GM23248 (cell line): ENCODE data around the gene CGNL1. TPM values are rescaled to one million over a fixed set of nuclear protein-coding genes. Genes with fewer than 3 reads are reported as not detected.

Source experiments
- DNase-seq: peaks from one replicate; pipeline ENCODE4 v3.0.0-alpha.2; 2015
- H2AFZ ChIP-seq: fragments of 200-600 bp; sonication (generic); 2 replicates; pipeline ENCODE4 v1.6.1; 2016; ENCODE audit warnings: antibody characterized with exemption
- H3F3A ChIP-seq: fragments of 200-600 bp; sonication (generic); 2 replicates; pipeline ENCODE4 v1.6.1; 2016; ENCODE audit warnings: mild to moderate bottlenecking, antibody characterized with exemption, mixed run types; ENCODE audit not compliant: insufficient read depth
- H3K27ac ChIP-seq: fragments of 200-600 bp; sonication (generic); 2 replicates; pipeline ENCODE4 v1.5.1; 2016; ENCODE audit warnings: mild to moderate bottlenecking
- H3K27me3 ChIP-seq: fragments of 200-600 bp; sonication (generic); replicated peaks from 2 replicates; pipeline ENCODE4 v1.6.1; 2016; ENCODE audit warnings: mild to moderate bottlenecking; ENCODE audit not compliant: insufficient read depth
- H3K36me3 ChIP-seq: fragments of 200-600 bp; sonication (generic); 2 replicates; pipeline ENCODE4 v1.6.1; 2016; ENCODE audit warnings: low read depth, mild to moderate bottlenecking
- H3K4me1 ChIP-seq: fragments of 200-600 bp; sonication (generic); 2 replicates; pipeline ENCODE4 v1.6.1; 2016; ENCODE audit warnings: mild to moderate bottlenecking; ENCODE audit not compliant: insufficient read depth
- H3K4me2 ChIP-seq: fragments of 200-600 bp; sonication (generic); one replicate; pipeline ENCODE4 v1.6.1; 2016; ENCODE audit warnings: mild to moderate bottlenecking; ENCODE audit not compliant: unreplicated experiment
- H3K4me3 ChIP-seq: fragments of 200-600 bp; sonication (generic); 2 replicates; pipeline ENCODE4 v1.5.1; 2016; ENCODE audit warnings: mild to moderate bottlenecking
- H3K79me2 ChIP-seq: fragments of 200-600 bp; sonication (generic); 2 replicates; pipeline ENCODE4 v1.6.1; 2016; ENCODE audit warnings: mild to moderate bottlenecking; ENCODE audit not compliant: insufficient read depth
- H3K9ac ChIP-seq: fragments of 200-600 bp; sonication (generic); 2 replicates; pipeline ENCODE4 v1.6.1; 2016; ENCODE audit warnings: mild to moderate bottlenecking
- H3K9me2 ChIP-seq: fragments of 200-600 bp; sonication (generic); 2 replicates; pipeline ENCODE4 v1.6.1; 2016; ENCODE audit warnings: mixed run types, mild to moderate bottlenecking, moderate library complexity; ENCODE audit not compliant: insufficient read depth
- H3K9me3 ChIP-seq: fragments of 200-600 bp; sonication (generic); one replicate; pipeline ENCODE4 v1.6.1; 2017; ENCODE audit warnings: low read depth
- H4K20me1 ChIP-seq: fragments of 200-600 bp; sonication (generic); 2 replicates; pipeline ENCODE4 v1.6.0; 2016; ENCODE audit not compliant: insufficient read depth
- EZH2 ChIP-seq: fragments of 200-600 bp; sonication (generic); IDR thresholded peaks from 2 replicates; pipeline ENCODE4 v1.6.1; 2018; ENCODE audit warnings: antibody characterized with exemption, mild to moderate bottlenecking; ENCODE audit not compliant: insufficient read depth, poor library complexity, severe bottlenecking
- EZH2phosphoT487 ChIP-seq: fragments of 200-600 bp; sonication (generic); IDR thresholded peaks from 2 replicates; pipeline ENCODE4 v1.6.1; 2018; ENCODE audit warnings: antibody characterized with exemption, moderate library complexity, mild to moderate bottlenecking, low read depth; ENCODE audit not compliant: insufficient read depth
- WGBS, 2 experiments: methylation state at CpG; one replicate each; pipeline ENCODE4 v1.1.6; 2015 to 2017; ENCODE audit warnings: low lambda C conversion rate in 2 of 2, low coverage in 1 of 2; ENCODE audit errors: missing lambda C conversion rate in 2 of 2; 5-methylcytosine and 5-hydroxymethylcytosine counted together
- in situ Hi-C: fragments of 300-500 bp; cut with MboI; formaldehyde crosslinking; loops from 2 replicates; pipeline ENCODE4 v1.15.0; 2020
- polyA plus RNA-seq: library from polyadenylated mRNA; unstranded; fragments of >200 nt; fragmentation: Nextera tagmentation; extraction: Ambion mirVana; gene quantifications from 2 replicates; pipeline ENCODE4 v1.2.1, GENCODE V29; 2016
- total RNA-seq: library from RNA; depleted of rRNA; stranded (reverse); fragments of >200 nt; shearing (Covaris generic); gene quantifications from 2 replicates; pipeline ENCODE4 v1.2.3, GENCODE V29; 2014; rRNA removed

CGNL1 gene
- total RNA-seq (0.11 and 0.13 TPM in 2 replicates), polyA plus RNA-seq (0.04 and 0.11 TPM in 2 replicates)

GRCh38 chr15:57375827-57376695 lies at the start of gene CGNL1:
Gene CGNL1 (plus strand): TSS chr15:57376505. CDS start chr15:57438000, 61,495 bp downstream.
- no peaks in the 10 kb centered on the region for H3F3A ChIP-seq
- H3K27me3 ChIP-seq: peaks cover 37% of the 10 kb centered on the region
- peak within 1 kb of the TSS; percentile 61 for H2AFZ ChIP-seq
- no peaks in the 10 kb centered on the region for H3K36me3 ChIP-seq
- peak within 1 kb of the TSS; percentile 67 for H3K4me2 ChIP-seq
- no peaks in the 10 kb centered on the region for H3K79me2 ChIP-seq
- no peaks in the 10 kb centered on the region for H3K4me1 ChIP-seq
- in situ Hi-C loops: no loop called here
- H3K27ac ChIP-seq: no peak within 1 kb of the TSS
- peak within 1 kb of the TSS; percentile 19; the same call in 1 of the 2 replicates for H3K9ac ChIP-seq
- no peak for TF ChIP-seq EZH2phosphoT487
- peak; percentile 66 for TF ChIP-seq EZH2
- no peaks in the 10 kb centered on the region for H3K9me3 ChIP-seq
- H3K9me2 ChIP-seq: no peaks in the 10 kb centered on the region
- peak within 1 kb of the TSS; percentile 66 for H3K4me3 ChIP-seq
- H4K20me1 ChIP-seq: no peaks in the 10 kb centered on the region
- DNase-seq: peak; percentile 71
- 40 to 59% methylated on average over 27 to 39 of the region's 76 CpGs for WGBS, 2 experiments

GRCh38 chr15:57327985-57328471 lies 48.3 kb upstream of the CGNL1 start:
- in situ Hi-C loops: no loop called here
- no peaks in the 10 kb centered on the region for H3K9me2 ChIP-seq
- H3K4me1 ChIP-seq: peaks cover 14% of the 10 kb centered on the region
- H4K20me1 ChIP-seq: no peaks in the 10 kb centered on the region
- no peaks in the 10 kb centered on the region for H3K27me3 ChIP-seq
- H3K4me3 ChIP-seq: peak overlapping the region; percentile 43
- no peaks in the 10 kb centered on the region for H3K9me3 ChIP-seq
- peak; percentile 100 for DNase-seq
- TF ChIP-seq EZH2 (no peak), EZH2phosphoT487 (no peak)
- peak overlapping the region; percentile 66 for H3K4me2 ChIP-seq
- WGBS, 2 experiments: 2 to 3% methylated on average over 11 of the region's 11 CpGs
- H3K79me2 ChIP-seq: no peaks in the 10 kb centered on the region
- peak overlapping the region; percentile 69 for H3K9ac ChIP-seq
- peaks cover 14% of the 10 kb centered on the region for H3F3A ChIP-seq
- H2AFZ ChIP-seq: peak overlapping the region; percentile 34
- no peaks in the 10 kb centered on the region for H3K36me3 ChIP-seq
- H3K27ac ChIP-seq: peak overlapping the region; percentile 84

GRCh38 chr15:57328479-57328878 lies 47.8 kb upstream of the CGNL1 start:
- Histone ChIP-seq H4K20me1 (no peaks in the 10 kb centered on the region), H3K36me3 (no peaks in the 10 kb centered on the region), H3K27me3 (no peaks in the 10 kb centered on the region), H2AFZ (0 out of 2 replicates have a peak overlapping the region, but pooled peaks have one; percentile 15), H3K9me3 (no peaks in the 10 kb centered on the region), H3K9me2 (no peaks in the 10 kb centered on the region), H3K4me2 (peak overlapping the region; percentile 20), H3F3A (peaks cover 14% of the 10 kb centered on the region), H3K4me3 (peak overlapping the region; percentile 22; the same call in 1 of the 2 replicates), H3K9ac (peak overlapping the region; percentile 13; the same call in 1 of the 2 replicates), H3K79me2 (no peaks in the 10 kb centered on the region), H3K27ac (peak overlapping the region; percentile 61), H3K4me1 (peaks cover 16% of the 10 kb centered on the region)
- no peak for DNase-seq
- in situ Hi-C loops: no loop called here
- 67 to 74% methylated on average over 8 of the region's 8 CpGs for WGBS, 2 experiments
- TF ChIP-seq EZH2 (no peak), EZH2phosphoT487 (no peak)

- H3K4me1 ChIP-seq: peaks cover 20% of the 10 kb centered on the region
- no peaks in the 10 kb centered on the region for H3K79me2 ChIP-seq
- H3K9me3 ChIP-seq: no peaks in the 10 kb centered on the region
- H3K9me2 ChIP-seq: no peaks in the 10 kb centered on the region
- H3K4me3 ChIP-seq: no peak overlapping the region
- peaks cover 14% of the 10 kb centered on the region for H3F3A ChIP-seq
- TF ChIP-seq EZH2phosphoT487: no peak
- no peak for TF ChIP-seq EZH2
- no peaks in the 10 kb centered on the region for H4K20me1 ChIP-seq
- 0 out of 2 replicates have a peak overlapping the region, but pooled peaks have one; percentile 15 for H2AFZ ChIP-seq
- in situ Hi-C loops: no loop called here
- no peaks in the 10 kb centered on the region for H3K36me3 ChIP-seq
- no peak for DNase-seq
- WGBS, 2 experiments: 83 to 93% methylated on average over 5 of the region's 5 CpGs
- H3K9ac ChIP-seq: no peak overlapping the region
- H3K27ac ChIP-seq: no peak overlapping the region
- H3K4me2 ChIP-seq: no peak overlapping the region
- H3K27me3 ChIP-seq: no peaks in the 10 kb centered on the region
These were observed 47.4 kb upstream of the CGNL1 start for GRCh38 chr15:57328897-57329296.
